ENCODE data around the gene TLCD2.
"Not testable (repeated sequence)": the region's sequence is repeated elsewhere in the genome, so short reads cannot be mapped to it uniquely, and the experiment has no call there.

Gene TLCD2

DNA sequence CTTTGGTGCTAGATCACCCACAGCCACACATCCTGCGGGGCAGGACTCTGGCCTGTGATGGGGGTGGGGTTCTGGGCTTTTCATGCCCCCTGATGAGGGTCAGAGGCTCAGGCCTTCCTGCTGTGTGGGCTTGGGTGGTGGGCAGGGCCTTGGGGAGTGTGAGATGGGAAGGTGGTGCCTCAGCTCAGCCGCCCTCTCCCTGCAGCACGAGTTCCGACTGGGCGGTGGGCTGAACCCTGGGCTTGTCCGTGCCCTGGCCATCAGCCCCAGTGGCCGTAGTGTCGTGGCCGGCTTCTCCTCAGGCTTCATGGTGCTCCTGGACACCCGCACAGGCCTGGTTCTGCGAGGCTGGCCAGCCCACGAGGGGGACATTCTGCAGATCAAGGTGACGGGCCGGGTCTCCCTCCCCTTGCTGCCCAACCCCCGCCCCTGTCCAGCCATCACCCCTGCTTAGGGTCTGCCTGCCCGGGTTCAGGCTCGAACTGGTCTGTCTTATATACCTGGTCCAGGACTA lies 25.7 kb upstream of the TLCD2 start:
- DNase-seq (ENCODE audit: low read depth in 2 of 2): no peak

- DNase-seq (ENCODE audit: low read depth in 2 of 2): no peak
These were observed 25.2 kb upstream of the TLCD2 start for GRCh38 chr17:1735418-1735817.

DNA sequence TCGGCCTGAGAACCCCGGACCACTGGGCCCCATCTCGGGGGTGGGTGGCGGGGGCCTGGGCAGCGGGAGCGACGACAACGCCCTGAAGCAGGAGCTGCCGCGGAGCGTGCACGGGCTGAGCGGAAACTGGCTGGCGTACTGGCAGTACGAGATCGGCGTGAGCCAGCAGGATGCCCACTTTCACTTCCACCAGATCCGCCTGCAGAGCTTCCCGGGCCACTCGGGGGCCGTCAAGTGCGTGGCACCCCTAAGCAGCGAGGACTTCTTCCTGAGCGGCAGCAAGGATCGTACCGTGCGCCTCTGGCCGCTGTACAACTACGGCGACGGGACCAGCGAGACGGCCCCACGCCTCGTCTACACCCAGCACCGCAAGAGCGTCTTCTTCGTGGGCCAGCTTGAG lies 23.6 kb upstream of the TLCD2 start:
- no peak for DNase-seq (ENCODE audit: low read depth in 2 of 2)

- DNase-seq (ENCODE audit: low read depth in 2 of 2): no peak
These were observed 22.7 kb upstream of the TLCD2 start for GRCh38 chr17:1732833-1733321.

GRCh38 chr17:1732241-1732832 lies 22.2 kb upstream of the TLCD2 start:
- DNase-seq (ENCODE audit: low read depth in 2 of 2): no peak

- DNase-seq (ENCODE audit: low read depth in 2 of 2): no peak
These were observed 21.0 kb upstream of the TLCD2 start for GRCh38 chr17:1731194-1731506.

DNA sequence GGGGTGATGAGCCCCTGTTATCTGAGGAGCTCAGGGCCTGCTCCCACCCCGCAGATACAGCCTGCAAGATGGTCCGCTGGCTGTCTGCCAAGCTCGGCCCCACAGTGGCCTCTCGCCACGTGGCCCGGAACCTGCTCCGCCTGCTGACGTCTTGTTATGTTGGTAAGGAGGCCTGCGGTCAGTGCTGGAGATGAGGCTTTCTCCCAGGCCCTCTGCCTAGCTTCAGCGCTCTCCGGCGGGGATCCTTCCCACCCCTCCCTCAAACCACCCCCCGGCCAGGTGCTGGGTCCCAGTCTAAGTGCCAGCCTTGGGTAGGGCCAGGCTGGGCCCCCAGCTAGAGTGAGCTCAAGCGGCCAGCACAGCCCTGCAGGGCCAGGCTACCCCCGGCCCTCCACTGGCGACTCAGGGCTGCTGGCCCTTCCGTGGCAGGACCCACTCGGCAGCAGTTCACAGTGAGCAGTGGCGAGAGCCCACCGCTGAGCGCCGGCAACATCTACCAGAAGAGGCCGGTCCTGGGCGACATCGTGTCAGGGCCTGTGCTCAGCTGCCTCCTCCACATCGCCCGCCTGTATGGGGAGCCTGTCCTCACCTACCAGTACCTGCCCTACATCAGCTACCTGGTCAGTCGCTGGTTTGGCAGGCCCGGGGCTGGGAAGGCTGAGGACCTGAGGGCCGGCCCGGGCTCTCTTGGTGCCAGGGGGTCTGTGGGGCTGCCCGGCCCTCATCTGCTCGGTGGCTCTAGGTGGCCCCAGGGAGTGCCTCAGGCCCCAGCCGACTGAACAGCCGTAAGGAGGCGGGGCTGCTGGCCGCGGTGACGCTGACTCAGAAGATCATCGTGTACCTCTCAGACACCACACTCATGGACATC lies 20.4 kb upstream of the TLCD2 start:
- DNase-seq (ENCODE audit: low read depth in 2 of 2): no peak

DNA sequence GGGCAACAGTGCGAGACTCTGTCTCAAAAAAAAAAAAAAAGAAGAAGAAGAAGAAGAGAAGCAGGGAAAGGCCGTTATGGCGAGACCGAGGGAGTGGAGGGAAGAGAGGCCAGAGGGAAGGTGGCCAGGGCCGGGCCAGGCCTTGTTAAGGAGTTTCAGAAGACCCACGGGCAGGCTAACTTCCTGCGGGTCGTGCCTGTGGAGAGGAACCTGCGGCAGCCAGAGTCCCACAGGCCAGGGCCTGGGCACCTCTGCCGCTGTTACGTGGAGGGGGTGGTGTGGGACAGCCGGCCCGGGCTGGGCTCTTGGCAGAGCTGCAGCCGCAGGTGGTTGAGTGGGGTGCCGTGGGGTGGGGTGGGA lies 19.8 kb upstream of the TLCD2 start:
- DNase-seq (ENCODE audit: low read depth in 2 of 2): no peak

GRCh38 chr17:1727876-1728630 lies 17.9 kb upstream of the TLCD2 start:
- no peak for DNase-seq (ENCODE audit: low read depth in 2 of 2)

DNA sequence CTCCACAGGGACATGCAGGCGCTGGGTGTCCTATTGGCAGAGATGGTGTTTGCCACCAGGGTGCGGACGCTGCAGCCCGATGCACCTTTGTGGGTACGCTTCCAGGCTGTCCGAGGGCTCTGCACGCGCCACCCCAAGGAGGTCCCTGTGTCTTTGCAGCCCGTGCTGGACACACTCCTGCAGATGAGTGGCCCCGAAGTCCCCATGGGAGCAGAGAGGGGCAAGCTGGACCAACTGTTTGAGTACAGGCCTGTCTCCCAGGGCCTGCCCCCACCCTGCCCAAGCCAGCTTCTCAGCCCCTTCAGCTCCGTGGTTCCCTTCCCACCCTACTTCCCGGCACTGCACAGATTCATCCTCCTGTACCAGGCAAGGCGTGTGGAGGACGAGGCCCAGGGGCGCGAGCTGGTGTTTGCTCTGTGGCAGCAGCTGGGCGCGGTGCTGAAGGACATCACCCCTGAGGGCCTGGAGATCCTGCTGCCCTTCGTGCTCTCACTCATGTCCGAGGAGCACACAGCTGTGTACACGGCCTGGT lies 17.1 kb upstream of the TLCD2 start:
- no peak for DNase-seq (ENCODE audit: low read depth in 2 of 2)

DNA sequence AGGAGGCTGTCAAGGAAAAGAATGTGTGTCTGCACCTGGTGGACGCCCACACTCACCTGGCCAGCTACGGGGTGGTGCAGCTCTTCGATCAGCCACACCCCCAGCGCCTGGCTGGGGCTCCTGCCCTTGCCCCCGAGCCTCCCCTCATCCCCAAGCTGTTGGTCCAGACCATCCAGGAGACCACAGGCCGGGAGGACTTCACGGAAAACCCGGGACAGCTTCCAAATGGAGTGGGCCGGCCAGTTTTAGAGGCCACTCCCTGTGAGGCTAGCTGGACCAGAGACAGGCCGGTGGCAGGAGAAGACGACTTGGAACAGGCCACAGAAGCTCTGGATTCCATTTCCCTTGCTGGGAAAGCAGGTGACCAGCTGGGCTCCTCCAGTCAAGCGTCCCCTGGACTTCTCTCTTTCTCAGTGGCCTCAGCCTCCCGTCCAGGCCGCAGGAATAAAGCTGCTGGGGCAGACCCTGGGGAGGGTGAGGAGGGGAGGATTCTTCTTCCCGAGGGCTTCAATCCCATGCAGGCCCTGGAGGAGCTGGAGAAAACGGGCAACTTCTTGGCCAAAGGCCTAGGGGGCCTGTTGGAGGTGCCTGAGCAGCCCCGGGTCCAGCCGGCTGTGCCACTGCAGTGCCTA lies 16.6 kb upstream of the TLCD2 start:
- no peak for DNase-seq (ENCODE audit: low read depth in 2 of 2)

GRCh38 chr17:1725642-1726511 lies 15.7 kb upstream of the TLCD2 start:
- no peak for DNase-seq (ENCODE audit: low read depth in 2 of 2)

DNA sequence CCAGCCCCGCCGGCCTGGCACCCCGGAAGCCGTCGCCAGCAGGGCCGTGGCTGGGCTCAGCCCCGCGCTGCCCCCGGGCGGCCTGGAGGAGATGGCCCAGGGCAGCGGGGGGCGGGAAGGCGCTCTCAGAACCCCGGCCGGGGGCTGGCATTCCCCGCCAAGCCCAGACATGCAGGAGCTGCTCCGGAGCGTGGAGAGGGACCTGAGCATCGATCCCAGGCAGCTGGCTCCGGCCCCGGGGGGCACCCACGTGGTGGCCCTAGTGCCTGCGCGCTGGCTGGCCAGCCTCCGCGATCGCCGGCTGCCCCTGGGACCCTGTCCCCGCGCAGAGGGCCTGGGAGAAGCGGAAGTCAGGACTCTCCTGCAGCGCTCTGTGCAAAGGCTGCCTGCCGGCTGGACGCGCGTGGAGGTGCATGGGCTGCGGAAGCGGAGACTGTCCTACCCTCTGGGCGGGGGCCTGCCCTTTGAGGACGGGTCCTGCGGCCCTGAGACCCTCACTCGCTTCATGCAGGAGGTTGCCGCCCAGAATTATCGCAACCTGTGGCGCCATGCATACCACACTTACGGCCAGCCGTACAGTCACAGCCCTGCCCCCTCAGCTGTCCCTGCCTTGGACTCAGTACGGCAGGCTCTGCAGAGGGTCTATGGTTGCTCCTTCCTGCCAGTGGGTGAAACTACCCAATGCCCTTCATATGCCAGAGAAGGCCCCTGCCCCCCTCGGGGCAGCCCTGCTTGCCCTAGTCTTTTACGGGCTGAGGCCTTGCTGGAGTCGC lies 14.9 kb upstream of the TLCD2 start:
- DNase-seq (ENCODE audit: low read depth in 2 of 2): no peak

DNA sequence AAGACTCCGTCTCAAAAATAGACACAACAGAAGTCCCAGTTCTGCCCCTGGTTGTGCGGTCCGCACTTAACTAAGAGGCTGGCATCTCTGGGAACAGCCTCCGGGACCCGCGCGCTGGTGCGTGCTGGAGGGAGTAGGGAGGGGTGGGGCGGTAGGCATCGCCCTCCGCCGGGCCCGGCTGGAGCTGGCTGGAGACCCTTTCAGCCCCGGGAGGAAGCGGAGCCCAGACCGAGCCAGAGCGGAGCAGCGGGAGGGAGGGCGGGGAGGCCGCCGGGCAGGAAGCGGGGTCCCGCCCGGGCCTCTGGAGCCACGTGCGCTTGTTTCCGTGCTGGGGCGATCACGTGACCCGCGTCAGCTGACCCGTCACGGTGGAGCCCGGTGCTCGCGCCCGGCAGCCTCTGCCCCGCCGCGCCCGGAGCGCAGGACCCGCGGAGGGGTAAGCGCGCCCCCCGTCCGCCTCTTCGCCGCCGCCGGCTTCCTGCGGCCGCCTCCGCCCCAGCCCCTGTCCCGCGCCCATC lies 14.2 kb upstream of the TLCD2 start, which contains the start of gene WDR81:
WDR81 (plus strand) TSS at position 354 of the 518 bp plus-strand sequence. CDS start 256 bp downstream, outside the sequence.
- peak; percentile 74 to 78 for DNase-seq (ENCODE audit: low read depth in 2 of 2)

DNA sequence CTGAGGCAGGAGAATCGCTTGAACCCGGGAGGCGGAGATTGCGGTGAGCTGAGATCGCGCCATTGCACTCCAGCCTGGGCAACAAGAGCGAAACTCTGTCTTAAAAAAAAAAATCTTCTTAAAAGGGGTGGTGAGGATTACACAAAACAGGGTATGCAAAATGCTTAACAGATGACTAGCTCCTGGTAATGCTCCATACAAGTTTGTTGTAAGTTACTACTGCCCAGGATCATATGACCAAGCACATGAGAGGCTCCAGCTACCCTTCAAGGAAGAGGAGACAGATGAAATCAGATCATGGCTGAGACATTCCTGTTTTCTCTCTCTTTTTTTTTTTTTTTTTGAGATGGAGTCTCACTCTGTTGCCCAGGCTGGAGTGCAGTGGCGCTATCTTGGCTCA lies 11.8 kb upstream of the TLCD2 start:
- DNase-seq (ENCODE audit: low read depth in 2 of 2): not testable (repeated sequence)

- DNase-seq (ENCODE audit: low read depth in 2 of 2): peak; percentile 39 to 57
These were observed 10.7 kb upstream of the TLCD2 start for GRCh38 chr17:1720856-1721386.

DNA sequence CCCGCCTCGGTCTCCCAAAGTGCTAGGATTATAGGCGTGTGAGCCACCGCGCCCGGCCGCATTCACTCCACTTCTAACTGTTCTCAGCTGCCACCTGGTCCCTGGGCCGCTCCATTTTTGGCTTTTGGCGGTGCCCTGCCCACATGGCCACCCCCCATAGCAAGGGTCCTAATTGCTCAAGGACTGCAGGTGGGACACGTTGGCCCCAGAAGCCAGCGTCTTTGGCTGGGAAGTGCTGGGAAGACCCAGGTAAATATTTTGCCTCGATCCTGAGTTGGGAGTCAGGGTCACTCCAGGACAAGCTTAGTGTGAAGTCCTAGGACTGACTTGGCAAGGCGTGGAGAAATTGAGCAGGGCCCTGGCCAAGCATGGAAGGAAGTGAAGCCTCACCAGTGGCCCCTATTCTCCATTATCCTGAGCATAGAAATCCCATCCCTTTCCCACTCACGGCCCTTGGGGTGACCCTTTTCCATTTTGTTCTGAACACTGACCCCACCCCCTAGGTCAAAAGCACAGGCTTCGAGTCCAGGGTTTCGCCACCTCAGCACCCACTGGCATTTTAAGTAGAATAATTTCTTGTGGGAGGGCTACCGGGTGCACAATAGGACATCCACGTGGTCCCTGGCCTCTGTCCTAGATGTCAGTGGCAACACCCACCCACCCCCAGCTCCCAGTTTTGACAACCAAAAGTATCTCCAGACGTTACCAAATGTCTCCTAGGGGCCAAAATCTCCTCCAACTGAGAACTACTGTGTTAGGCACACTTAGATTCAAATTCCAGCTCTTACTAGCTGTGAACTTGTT lies 8.4 kb upstream of the TLCD2 start:
- DNase-seq (ENCODE audit: low read depth in 2 of 2): no peak

- peak; percentile 58 to 63 for DNase-seq (ENCODE audit: low read depth in 2 of 2)
These were observed 6.9 kb upstream of the TLCD2 start for GRCh38 chr17:1716912-1717695.
